HL-60 (cell line): Measurements from ENCODE around the gene ENG.

Experiments
- GABPA ChIP-seq: IDR thresholded peaks from 2 replicates; pipeline ENCODE4 v1.6.1; 2012; ENCODE audit warnings: low read depth
- POLR2AphosphoS5 ChIP-seq: IDR thresholded peaks from 2 replicates; pipeline ENCODE4 v1.6.1; 2012; ENCODE audit warnings: low read depth
- SPI1 ChIP-seq: IDR thresholded peaks from 2 replicates; pipeline ENCODE4 v1.6.1; 2012; ENCODE audit warnings: low read depth, mild to moderate bottlenecking, borderline replicate concordance
- TF ChIP-seq, protein P1 (sequence below): IDR thresholded peaks from one replicate; pipeline ENCODE4 v1.5.1; 2011; ENCODE audit warnings: low read length, control low read depth, inconsistent platforms; ENCODE audit not compliant: insufficient read depth
- TF ChIP-seq, protein P2 (sequence below): IDR thresholded peaks from 2 replicates; pipeline ENCODE4 v1.6.1; 2012; ENCODE audit warnings: low read depth; ENCODE audit not compliant: insufficient replicate concordance

DNA sequence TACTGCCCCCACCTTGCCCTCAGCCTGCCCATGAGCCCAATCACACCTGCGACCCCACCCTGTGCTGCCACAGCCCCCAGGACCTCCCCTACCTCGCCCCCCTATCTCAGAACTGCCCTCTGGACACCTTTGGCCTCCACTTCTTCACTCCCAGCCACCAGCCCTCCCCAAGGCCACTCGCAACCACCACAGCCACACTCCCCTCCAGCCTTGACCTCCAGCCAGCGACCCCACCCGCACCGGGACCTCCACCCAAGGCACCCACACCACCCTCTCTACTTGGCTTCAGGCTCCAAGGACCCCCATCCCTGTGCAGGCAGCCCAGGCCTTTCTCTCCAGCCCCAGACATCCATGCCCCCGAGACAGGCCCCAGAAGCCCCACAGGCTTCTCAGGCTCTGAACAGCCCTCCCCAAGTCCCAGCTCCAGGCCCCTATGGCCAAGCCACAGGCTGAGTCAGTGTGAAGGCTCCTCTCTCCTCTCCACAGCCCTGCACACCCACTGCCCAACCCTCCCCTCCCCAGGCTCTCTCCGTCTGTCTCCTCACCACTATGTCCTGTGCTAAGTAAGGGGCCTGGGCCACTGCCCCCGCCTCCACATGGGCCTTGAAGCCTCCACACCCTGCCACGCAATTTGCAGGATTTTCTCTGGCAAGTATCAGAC is 21.0 kb upstream of the ENG start:
- TF ChIP-seq, protein P1, sequence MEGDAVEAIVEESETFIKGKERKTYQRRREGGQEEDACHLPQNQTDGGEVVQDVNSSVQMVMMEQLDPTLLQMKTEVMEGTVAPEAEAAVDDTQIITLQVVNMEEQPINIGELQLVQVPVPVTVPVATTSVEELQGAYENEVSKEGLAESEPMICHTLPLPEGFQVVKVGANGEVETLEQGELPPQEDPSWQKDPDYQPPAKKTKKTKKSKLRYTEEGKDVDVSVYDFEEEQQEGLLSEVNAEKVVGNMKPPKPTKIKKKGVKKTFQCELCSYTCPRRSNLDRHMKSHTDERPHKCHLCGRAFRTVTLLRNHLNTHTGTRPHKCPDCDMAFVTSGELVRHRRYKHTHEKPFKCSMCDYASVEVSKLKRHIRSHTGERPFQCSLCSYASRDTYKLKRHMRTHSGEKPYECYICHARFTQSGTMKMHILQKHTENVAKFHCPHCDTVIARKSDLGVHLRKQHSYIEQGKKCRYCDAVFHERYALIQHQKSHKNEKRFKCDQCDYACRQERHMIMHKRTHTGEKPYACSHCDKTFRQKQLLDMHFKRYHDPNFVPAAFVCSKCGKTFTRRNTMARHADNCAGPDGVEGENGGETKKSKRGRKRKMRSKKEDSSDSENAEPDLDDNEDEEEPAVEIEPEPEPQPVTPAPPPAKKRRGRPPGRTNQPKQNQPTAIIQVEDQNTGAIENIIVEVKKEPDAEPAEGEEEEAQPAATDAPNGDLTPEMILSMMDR = no peak
- no peak for TF ChIP-seq GABPA
- no peak for TF ChIP-seq POLR2AphosphoS5
- TF ChIP-seq, protein P2, sequence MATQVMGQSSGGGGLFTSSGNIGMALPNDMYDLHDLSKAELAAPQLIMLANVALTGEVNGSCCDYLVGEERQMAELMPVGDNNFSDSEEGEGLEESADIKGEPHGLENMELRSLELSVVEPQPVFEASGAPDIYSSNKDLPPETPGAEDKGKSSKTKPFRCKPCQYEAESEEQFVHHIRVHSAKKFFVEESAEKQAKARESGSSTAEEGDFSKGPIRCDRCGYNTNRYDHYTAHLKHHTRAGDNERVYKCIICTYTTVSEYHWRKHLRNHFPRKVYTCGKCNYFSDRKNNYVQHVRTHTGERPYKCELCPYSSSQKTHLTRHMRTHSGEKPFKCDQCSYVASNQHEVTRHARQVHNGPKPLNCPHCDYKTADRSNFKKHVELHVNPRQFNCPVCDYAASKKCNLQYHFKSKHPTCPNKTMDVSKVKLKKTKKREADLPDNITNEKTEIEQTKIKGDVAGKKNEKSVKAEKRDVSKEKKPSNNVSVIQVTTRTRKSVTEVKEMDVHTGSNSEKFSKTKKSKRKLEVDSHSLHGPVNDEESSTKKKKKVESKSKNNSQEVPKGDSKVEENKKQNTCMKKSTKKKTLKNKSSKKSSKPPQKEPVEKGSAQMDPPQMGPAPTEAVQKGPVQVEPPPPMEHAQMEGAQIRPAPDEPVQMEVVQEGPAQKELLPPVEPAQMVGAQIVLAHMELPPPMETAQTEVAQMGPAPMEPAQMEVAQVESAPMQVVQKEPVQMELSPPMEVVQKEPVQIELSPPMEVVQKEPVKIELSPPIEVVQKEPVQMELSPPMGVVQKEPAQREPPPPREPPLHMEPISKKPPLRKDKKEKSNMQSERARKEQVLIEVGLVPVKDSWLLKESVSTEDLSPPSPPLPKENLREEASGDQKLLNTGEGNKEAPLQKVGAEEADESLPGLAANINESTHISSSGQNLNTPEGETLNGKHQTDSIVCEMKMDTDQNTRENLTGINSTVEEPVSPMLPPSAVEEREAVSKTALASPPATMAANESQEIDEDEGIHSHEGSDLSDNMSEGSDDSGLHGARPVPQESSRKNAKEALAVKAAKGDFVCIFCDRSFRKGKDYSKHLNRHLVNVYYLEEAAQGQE = no peak
- no peak for TF ChIP-seq SPI1
